Activated T-cell treated with anti-CD3 and anti-CD28 coated beads for 1 hour (primary cell): Measurements from ENCODE around the gene GALT.

ENCODE experiments used
- DNase-seq: peaks from one replicate; pipeline ENCODE4 v3.0.0-alpha.2; 2020; ENCODE audit warnings: low read depth

The GALT gene

GRCh38 chr9:34646211-34647083, at the start of gene GALT:
Gene GALT, plus strand, starts transcription at chr9:34646675. Its CDS starts 30 bp downstream, at chr9:34646705.
- DNase-seq: peak; percentile 99

DNA sequence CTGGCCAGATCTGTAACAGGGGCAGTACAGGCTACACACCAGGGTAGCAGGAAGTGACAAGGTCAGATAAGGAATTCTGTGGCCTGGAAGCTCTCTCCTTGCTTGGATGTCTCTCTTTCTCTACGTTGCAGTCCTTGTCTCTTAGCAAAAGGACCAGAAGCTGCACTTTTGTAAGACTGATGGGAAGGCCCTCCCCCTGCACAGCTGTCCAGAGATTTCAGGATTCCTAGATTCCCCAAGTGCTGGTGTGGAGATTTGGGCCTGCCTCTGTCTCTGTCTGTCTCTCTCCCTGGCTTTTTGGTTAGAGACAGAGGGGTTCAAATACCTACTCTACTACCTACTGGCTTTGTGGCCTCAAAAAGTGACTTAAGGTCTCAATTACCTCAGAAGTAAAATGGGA, 46.9 kb upstream of the GALT start:
- DNase-seq: no peak

DNA sequence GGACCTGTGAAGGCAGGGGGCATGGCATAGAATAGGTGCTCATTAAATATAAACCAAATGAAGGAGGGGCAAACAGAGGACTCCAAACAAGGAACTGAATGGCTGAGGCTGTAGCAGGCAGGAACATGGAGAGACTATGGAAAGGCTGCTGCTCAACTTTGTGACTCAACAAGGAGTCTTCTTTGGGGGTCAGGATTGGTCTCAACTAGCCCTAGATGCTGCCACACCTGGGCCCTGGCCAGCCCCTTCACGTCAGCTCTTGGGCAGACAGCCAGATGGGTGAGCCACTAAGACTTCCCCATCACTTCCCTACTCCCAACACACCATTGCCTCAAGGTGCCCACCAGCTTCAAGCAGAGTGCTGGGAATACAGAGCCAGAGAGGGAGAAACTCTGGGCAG, 45.6 kb upstream of the GALT start:
- no peak for DNase-seq

- no peak for DNase-seq
Observed at GRCh38 chr9:34601937-34602573, 44.4 kb upstream of the GALT start.

DNA sequence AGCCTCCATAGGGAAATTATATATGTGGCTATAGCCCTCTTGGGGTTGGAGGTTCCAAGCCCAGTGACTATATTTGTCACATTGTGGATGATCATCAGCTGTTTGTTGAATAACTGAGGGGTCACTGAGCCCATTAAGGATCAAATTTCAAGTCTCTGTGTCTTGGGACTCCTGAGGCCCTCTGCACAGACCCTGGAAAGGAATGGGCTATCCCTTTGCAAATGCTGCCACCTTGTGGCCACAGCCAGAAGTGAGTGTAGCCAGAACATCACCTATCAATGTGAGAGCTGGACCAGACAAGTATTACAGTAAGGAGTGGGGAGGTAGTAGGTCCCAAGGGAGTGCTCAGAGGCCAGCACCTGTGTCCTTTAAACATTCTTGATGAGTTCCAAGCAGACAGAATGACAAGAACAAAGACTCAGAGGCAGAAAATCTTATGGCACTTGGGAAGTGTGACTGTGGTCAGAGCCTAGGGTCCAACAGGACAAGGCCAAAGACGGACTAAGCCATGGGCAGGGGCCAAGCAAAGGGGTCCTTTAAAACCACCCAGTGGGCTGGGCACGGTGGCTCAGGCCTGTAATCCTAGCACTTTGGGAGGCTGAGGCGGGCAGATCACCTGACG, 42.8 kb upstream of the GALT start:
- DNase-seq: peak; percentile 80

DNA sequence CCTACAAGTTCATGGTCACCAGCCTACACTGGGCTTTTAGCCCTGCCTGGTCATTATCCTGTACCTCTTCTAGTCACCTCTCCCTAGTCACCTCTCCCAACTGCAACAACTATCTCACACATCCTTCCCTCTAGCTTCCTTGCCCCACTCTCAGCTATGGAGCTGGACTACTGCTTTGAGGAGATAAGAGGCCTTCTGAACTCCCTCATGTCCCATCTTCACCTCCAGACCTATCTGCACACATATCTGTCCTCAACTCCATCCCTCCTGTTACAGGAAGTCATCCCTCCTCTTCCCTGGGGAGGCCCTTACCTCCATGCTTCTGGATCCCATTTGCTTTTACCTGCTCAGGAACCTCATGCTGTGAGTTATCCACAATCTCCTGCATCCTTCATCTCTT, 40.3 kb upstream of the GALT start:
- no peak for DNase-seq

DNA sequence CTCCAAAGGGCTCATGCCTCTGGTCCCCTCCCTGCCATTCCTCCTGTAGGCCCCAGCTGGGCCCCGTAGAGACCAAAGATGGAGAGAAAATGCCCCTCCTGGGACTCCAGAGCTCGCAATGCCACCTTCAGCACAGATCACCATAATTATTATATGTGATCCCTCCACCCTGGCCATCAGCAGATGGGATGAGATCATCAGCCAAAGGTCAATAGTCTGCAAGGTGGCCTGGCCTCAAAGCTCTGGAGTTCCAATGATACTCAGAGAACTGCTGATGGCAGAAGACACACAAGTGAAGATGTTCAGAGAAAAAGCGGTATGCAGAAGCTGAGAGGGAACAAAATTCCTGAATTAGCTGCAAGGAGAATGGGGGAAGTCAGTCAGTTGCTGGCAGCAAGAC, 39.6 kb upstream of the GALT start:
- no peak for DNase-seq

GRCh38 chr9:34607331-34607730, 39.1 kb upstream of the GALT start:
- no peak for DNase-seq

DNA sequence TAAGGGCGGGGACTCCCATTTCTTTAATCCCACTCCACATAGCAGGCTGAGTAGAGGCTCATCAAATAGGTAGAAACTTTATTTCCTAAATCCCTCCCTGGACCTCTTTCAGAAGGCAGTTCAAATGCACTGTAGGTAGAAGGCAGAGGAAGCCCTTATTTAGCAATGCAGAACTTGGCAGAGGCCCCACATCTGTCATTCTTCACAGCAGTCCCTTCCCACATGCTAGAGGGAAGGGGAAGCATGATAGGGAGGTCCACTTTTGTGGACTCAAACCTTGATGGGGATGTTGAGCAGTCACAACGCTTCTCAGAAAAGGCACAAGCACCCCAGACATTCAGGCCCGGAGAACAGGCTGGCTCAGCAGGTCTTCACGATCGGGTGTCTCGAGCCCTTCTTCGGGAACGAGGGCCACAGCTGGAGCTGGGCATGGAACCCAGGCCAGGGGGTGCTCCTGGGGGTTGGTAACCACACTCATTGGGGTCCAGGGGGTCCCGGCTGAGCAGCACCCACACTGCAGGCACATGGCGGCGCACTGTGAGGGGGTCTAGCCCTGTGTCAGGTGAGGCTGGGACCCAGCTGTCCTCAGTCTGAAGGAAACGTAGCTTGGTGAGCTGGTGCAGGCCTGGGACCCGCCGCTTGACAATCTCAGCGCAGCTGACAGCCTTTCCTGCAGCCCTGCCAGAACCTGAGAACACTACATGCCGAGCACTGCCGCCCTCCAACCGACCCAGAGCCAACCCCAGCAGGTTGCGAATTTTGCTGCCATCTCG, 35.9 kb upstream of the GALT start:
- no peak for DNase-seq

DNA sequence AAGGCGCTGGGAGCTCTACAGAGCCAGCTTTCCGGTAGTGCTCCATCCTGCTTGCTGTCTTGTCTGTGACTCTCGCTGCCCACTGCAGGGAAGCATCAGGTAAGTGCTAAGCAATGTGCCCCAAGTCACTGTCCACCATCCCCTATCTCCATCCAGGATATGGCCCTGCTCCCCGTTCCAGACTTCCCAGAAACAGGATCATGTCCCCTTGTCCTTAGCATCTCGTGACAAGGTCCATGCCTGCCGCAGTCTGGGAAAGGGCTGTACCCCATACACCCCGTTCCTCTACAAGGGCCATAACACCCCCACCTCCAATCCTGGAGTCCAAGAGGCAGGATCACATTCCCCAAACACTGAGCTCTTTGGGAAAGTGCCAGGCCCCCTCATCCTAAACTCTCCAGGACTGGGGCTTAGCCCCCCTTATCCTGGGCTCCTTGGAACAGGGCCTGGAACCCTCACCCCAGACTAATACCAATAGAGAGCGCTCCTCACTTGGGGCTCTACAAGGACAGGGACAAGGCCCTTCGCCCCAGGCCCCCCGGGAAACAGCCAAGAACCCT, 35.1 kb upstream of the GALT start:
- DNase-seq: no peak

- peak; percentile 86 for DNase-seq
Observed at GRCh38 chr9:34611811-34612787, 34.4 kb upstream of the GALT start, which contains the start of gene RPP25L. Gene RPP25L, minus strand, starts transcription at chr9:34612097. Its CDS starts 801 bp downstream, at chr9:34611296.

DNA sequence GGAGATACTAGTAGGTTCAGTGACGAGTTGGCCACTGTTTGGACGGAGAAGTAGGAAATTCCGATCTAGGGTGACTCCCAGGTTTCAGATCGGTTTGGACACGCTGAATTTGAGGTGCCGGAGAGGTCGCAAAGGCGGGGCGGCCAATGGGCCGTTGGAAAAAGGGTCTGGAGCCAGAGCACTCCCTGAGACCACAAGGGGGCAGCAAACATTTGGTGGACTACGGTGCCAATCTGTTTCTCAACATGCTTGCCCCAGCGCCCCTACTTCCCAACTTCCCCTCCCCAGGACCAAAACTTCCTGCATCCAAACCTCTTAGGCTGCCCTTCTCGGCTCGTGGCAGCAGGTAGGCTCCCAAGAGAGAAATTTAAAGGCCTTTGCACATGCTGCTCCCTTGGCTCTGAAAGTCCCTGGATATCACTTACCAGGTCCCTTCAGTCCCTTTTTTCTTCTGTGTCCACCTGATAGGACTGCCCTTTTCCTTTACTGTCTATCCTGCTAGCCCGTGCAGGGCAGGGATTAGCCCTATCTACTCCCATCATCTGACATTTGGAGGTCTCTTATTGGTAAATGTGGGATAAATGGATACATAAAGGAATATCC, 33.6 kb upstream of the GALT start:
- DNase-seq: peak; percentile 61

- DNase-seq: no peak
Observed at GRCh38 chr9:34615132-34615531, 31.3 kb upstream of the GALT start.

- DNase-seq: peak; percentile 80
Observed at GRCh38 chr9:34620061-34620994, 26.1 kb upstream of the GALT start, which contains the start of gene DCTN3. Gene DCTN3, minus strand, starts transcription at chr9:34620495. Its CDS starts 31 bp downstream, at chr9:34620464.

DNA sequence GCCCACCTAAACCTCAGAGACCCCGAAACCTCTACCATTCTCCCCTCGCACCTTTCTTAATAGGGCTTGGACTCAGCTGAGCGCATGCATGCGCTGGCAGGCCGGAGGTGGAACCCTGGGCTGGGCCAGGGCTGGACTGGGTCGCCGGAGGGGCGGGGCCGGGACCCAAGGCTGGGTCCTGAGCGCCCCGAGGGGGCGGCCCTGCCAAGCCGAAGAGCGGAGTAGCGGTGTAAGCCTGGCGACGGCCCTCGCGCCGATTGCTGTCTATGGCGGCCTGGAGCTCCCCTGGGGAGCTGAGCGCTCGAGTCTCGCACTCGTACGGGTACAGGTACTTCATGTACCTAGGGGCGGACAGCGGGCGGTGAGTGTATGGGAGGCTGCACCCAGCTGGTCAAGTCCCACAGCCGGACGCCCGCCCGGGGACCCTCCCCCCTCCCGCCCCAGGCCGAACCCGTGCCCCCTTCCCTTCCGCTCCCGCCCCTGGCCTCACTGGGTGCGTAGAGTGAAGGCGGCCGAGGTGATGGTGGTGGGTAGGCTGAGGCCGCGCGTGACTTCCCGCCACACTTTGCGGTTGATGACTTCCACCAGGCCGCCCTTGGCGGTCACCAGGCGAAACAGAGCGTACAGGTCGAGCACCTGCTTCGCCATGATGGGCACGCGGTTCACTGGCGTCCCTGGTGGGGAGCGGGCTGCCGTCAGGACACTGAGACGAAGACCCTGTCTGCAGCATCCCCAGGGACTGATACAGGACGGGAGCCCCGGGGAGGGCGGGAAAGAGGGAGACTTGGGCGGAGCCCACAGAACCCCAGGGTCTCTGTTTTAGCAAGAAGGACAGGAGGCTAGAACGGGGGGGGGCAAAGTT, 22.9 kb upstream of the GALT start:
- DNase-seq: no peak

GRCh38 chr9:34624475-34625185, 21.8 kb upstream of the GALT start:
- DNase-seq: no peak

GRCh38 chr9:34625186-34625486, 21.3 kb upstream of the GALT start:
- DNase-seq: no peak
